GM18505 (cell line): ENCODE results near the gene TLR6.

Source experiments
- ATAC-seq: cut with Tn5 transposase; IDR thresholded peaks from one replicate; pipeline ENCODE4 v1.9.1; 2021; ENCODE audit not compliant: unreplicated experiment
- POLR2A ChIP-seq: IDR thresholded peaks from 4 replicates; pipeline ENCODE4 v1.6.1; 2011; ENCODE audit warnings: borderline replicate concordance; ENCODE audit not compliant: insufficient read depth, insufficient read length; ENCODE audit errors: extremely low read depth

Gene TLR6

GRCh38 chr4:38856524-38857337 lies at the start of gene TLR6:
TSS of gene TLR6 (minus strand) at chr4:38856817. CDS start at chr4:38829473, 27,344 bp downstream.
- peak; percentile 45 for ATAC-seq
- no peak for TF ChIP-seq POLR2A

GRCh38 chr4:38905652-38906385 lies 49.2 kb upstream of the TLR6 start:
- TF ChIP-seq POLR2A = no peak
- no peak for ATAC-seq

- no peak for ATAC-seq
- no peak for TF ChIP-seq POLR2A
Observed at GRCh38 chr4:38904682-38905081, 48.1 kb upstream of the TLR6 start.

- no peak for ATAC-seq
- no peak for TF ChIP-seq POLR2A
Observed at GRCh38 chr4:38904090-38904666, 47.6 kb upstream of the TLR6 start.

GRCh38 chr4:38902695-38903094 lies 46.1 kb upstream of the TLR6 start:
- TF ChIP-seq POLR2A = no peak
- no peak for ATAC-seq

GRCh38 chr4:38902221-38902620 lies 45.6 kb upstream of the TLR6 start:
- no peak for TF ChIP-seq POLR2A

GRCh38 chr4:38898245-38898644 lies 41.6 kb upstream of the TLR6 start:
- no peak for ATAC-seq
- TF ChIP-seq POLR2A = no peak

More at GRCh38 chr4:38902221-38902620, 45.6 kb upstream of the TLR6 start:
- ATAC-seq = no peak

GRCh38 chr4:38896940-38897339 lies 40.3 kb upstream of the TLR6 start:
- no peak for TF ChIP-seq POLR2A
- no peak for ATAC-seq

GRCh38 chr4:38894322-38894982 lies 37.8 kb upstream of the TLR6 start:
- no peak for ATAC-seq
- TF ChIP-seq POLR2A = no peak

- ATAC-seq = no peak
- no peak for TF ChIP-seq POLR2A
Observed at GRCh38 chr4:38891051-38891983, 34.7 kb upstream of the TLR6 start.

- TF ChIP-seq POLR2A = no peak
- ATAC-seq = no peak
Observed at GRCh38 chr4:38889143-38889542, 32.5 kb upstream of the TLR6 start.

- no peak for TF ChIP-seq POLR2A
- ATAC-seq = no peak
Observed at GRCh38 chr4:38884254-38884653, 27.6 kb upstream of the TLR6 start.
